ENCODE results near the gene TLL2.

GRCh38 chr10:96446966-96447596, 66.6 kb downstream of the TLL2 start:
- TF ChIP-seq CTCF (IDR thresholded peaks at IDR 0.05; ENCODE audit: borderline replicate concordance, extremely low read depth, low read length, poor library complexity, severe bottlenecking) = no peak
- no peak for TF ChIP-seq EZH2 (IDR thresholded peaks at IDR 0.05; ENCODE audit: borderline replicate concordance, low read depth, low read length, severe bottlenecking)
